Right lobe of liver (tissue), 4 donors: Measurements from ENCODE around the gene ITGA2B.

Source experiments
- CTCF ChIP-seq, 4 donors: fragments of 200-600 bp in 3 of 4; fragments of 450-650 bp in 1 of 4; IDR thresholded peaks; one replicate each; pipeline versions ENCODE4 v1.5.1 to v1.8.0; 2016 to 2022; ENCODE audit warnings: antibody characterized with exemption in 4 of 4, mild to moderate bottlenecking in 2 of 4
- POLR2A ChIP-seq: fragments of 450-650 bp; IDR thresholded peaks from one replicate; pipeline ENCODE4 v1.6.1; 2017; ENCODE audit warnings: antibody characterized with exemption, mild to moderate bottlenecking
- donor health status: DM: no; HTN: no; CAD: no.
- donor health status: DM: no; HTN: no; CAD: no.
- donor health status: DM: no; HTN: yes; CAD: no.

DNA sequence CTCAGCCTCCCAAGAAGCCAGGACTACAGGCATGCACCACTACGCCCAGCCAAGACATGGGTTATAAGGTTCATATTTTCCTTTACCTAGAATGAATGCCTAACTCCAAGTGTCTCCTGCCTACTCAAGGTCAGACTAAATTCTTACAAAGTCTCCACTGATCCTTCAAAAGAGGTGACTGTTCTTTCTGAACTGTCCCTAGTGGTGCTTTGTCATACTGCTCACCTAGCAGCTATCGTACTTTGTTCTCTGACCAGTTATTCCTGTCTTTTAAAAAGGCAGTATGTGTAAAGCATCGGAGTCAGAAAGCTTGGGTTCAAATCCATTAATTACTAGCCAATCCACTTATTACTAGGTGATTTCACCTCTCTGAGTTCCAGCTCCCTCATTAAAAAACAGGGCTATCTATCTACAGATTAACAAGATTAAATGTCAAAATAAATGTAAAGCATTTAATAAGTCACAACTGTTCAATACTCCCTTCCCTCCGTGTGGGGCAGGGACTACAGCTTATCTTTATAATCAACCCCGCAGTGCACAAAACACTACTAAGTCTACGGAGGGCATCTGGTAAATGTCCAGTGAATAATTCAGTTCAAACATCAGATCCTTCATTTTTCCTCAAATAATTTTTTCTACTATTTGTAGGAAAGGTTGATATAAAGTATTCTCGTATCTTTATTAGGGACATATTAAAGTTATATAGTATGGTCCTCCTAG, 20.0 kb upstream of the ITGA2B start:
- no peak for TF ChIP-seq CTCF (IDR thresholded peaks at IDR 0.05)
- TF ChIP-seq POLR2A = no peak
